ENCODE data around the gene SUN1. TPM values are rescaled to one million over a fixed set of nuclear protein-coding genes. Genes with fewer than 3 reads are reported as not detected.
"Not testable (repeated sequence)": the region's sequence is repeated elsewhere in the genome, so short reads cannot be mapped to it uniquely, and the experiment has no call there.

The SUN1 gene
- total RNA-seq, 1 donor: 73.4 TPM

DNA sequence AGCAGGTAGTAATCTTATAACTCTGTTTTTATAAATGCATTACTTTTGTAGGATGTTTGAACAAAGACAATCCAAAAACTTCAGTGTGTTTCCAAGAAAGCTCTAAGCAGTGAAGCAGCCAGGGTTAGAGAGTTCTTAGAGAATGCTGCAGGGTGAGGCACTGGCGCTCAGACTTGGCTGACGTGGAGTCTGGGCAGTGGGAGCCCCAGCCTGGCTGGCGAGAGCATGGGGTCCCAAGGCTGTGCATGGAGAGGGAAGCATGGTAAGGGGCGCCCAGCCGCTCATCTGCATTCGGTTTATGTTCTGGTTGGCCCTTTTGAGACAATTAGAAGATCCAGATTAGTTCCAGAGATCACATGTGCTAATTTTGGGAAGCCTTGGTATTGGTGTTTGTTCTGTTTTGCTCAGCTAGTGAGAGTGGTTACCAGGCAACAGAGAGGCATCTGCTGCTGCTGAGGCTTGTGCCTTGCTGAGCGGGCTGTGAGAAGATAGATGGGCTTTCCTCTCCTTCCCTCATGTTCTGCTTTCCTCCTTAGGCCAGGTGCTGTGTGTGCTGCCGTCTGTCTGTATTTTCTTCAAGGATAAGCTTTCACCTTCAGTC lies 10.3 kb downstream of the SUN1 start:
- DNase-seq (ENCODE audit: low read depth): peak; percentile 3
- TF ChIP-seq, protein P1, sequence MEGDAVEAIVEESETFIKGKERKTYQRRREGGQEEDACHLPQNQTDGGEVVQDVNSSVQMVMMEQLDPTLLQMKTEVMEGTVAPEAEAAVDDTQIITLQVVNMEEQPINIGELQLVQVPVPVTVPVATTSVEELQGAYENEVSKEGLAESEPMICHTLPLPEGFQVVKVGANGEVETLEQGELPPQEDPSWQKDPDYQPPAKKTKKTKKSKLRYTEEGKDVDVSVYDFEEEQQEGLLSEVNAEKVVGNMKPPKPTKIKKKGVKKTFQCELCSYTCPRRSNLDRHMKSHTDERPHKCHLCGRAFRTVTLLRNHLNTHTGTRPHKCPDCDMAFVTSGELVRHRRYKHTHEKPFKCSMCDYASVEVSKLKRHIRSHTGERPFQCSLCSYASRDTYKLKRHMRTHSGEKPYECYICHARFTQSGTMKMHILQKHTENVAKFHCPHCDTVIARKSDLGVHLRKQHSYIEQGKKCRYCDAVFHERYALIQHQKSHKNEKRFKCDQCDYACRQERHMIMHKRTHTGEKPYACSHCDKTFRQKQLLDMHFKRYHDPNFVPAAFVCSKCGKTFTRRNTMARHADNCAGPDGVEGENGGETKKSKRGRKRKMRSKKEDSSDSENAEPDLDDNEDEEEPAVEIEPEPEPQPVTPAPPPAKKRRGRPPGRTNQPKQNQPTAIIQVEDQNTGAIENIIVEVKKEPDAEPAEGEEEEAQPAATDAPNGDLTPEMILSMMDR (IDR thresholded peaks at IDR 0.05; ENCODE audit: insufficient read depth, low read depth, low read length): no peak
- no peak overlapping the region for H3K4me3 ChIP-seq (ENCODE audit: low read depth, low read length)

DNA sequence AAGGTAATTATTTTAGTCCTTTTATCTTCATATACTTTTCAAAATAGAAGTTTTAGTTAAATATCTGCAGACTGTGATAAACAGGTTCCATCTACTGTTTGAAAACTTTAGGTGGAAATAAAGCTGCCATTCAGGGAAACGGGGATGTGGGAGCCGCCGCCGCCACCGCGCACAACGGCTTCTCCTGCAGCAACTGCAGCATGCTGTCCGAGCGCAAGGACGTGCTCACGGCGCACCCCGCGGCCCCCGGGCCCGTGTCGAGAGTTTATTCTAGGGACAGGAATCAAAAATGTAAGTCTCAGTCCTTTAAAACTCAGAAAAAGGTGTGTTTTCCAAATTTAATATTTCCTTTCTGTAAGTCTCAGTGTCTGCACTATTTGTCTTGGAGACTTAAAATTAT lies 11.0 kb downstream of the SUN1 start:
- H3K4me3 ChIP-seq (ENCODE audit: low read depth, low read length): no peak overlapping the region
- no peak for DNase-seq (ENCODE audit: low read depth)
- TF ChIP-seq, protein P1 (IDR thresholded peaks at IDR 0.05; ENCODE audit: insufficient read depth, low read depth, low read length): no peak

DNA sequence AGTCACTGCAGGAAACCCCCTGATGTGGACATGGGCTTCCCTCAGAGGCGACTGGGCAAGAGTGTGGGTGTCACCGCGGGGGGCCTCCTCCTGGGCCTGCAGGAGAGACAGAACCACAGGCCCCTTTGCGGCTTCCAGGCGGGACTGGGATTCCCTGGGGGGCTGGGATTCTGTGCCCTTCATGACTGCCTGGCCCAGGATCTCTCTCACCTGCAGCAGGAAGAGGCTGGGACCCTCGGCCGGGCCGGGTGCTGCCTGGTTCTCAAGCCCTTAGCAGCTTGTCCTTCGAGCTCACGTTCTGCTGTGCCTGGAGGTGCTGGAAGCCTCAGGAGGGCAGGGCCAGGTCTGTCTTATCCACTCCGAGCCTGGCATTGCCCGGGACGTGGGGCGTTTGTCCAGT lies 11.8 kb downstream of the SUN1 start:
- DNase-seq (ENCODE audit: low read depth): no peak
- H3K4me3 ChIP-seq (ENCODE audit: low read depth, low read length): no peak overlapping the region
- TF ChIP-seq, protein P1 (IDR thresholded peaks at IDR 0.05; ENCODE audit: insufficient read depth, low read depth, low read length): no peak

DNA sequence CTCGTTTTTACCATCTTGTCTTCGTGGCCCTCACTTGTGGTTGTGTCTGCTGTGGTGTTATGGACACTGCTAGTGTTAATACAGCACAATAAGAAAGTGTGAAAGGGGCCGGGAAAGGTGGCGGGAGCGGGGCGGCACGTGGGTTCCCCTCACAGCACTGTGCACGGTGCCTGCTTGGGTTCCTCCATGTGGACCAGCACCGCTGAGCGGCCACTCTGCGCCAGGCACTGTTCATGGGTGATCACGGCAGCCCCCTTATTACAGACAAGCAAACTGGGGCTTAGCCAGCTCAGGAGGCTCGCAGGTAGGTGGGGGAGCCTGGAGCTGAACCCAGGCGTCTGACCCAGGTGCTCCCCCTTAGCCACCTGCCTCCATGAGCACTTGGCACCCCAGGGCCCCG lies 12.2 kb downstream of the SUN1 start:
- no peak for DNase-seq (ENCODE audit: low read depth)
- TF ChIP-seq, protein P1 (IDR thresholded peaks at IDR 0.05; ENCODE audit: insufficient read depth, low read depth, low read length): no peak
- no peak overlapping the region for H3K4me3 ChIP-seq (ENCODE audit: low read depth, low read length)

DNA sequence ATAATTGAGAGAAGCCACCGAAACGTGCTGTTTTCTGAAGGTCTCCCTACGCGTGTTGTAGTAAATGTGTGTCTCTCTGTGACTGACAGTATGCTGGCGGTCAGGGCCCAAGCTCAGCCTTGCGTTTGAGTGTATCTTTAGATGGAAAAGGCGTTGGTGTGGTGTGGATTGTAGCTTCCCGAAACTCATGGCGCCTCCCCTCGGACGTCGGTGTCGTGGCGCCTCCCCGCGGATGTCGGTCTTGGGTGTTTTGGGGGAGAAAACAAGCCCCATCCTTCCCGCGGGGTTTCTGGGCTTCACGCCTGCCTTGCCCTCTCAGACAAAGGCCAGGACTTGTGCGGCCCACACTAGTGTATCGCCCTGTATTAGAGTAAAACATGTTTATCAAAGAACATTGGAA lies 12.8 kb downstream of the SUN1 start:
- TF ChIP-seq, protein P1 (IDR thresholded peaks at IDR 0.05; ENCODE audit: insufficient read depth, low read depth, low read length): no peak
- no peak for DNase-seq (ENCODE audit: low read depth)
- no peak overlapping the region for H3K4me3 ChIP-seq (ENCODE audit: low read depth, low read length)

DNA sequence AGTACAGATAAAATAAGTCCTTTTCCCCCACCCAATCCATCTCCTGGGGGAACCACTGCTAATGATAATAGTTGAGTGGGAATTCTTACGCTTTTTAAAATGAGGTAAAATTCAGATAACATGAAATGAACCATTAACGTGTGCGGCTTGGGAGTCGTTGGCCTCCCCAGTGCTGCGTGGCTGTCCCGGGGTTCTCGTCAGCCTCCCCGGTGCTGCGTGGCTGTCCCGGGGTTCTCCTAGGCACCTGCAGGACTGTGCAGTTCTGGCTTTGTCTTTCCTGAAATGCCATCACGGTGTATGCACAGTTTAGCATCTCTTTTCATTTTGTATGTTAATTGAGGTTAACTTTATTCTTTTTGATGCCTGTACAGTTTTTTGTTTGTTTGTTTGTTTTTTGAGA lies 13.5 kb downstream of the SUN1 start:
- no peak for DNase-seq (ENCODE audit: low read depth)
- H3K4me3 ChIP-seq (ENCODE audit: low read depth, low read length): no peak overlapping the region
- TF ChIP-seq, protein P1 (IDR thresholded peaks at IDR 0.05; ENCODE audit: insufficient read depth, low read depth, low read length): no peak

DNA sequence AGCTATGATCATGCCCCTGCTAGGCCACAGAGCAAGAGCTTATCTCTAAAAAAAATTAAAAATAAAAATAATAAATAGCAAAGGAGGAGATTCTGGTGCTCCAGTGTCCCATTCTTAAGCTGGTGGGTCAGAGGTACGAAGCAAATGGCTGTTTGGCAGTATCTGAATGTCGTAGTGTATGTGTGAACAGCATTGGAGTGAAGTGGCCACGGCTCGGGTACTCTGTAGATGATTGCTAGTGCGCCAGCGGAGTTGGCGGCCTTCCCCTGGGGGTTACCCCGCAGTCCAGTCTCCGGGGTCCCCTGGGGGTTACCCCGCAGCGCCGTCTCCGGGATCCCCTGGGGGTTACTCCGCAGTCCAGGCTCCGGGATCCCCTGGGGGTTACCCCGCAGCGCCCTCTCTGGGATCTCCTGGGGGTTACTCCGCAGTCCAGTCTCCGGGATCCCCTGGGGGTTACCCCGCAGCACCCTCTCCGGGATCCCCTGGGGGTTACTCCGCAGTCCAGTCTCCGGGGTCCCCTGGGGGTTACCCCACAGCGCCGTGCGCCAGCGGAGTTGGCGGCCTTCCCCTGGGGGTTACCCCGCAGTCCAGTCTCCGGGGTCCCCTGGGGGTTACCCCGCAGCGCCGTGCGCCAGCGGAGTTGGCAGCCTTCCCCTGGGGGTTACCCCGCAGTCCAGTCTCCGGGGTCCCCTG lies 14.8 kb downstream of the SUN1 start:
- not testable (repeated sequence) for H3K4me3 ChIP-seq (ENCODE audit: low read depth, low read length); DNase-seq (ENCODE audit: low read depth)

DNA sequence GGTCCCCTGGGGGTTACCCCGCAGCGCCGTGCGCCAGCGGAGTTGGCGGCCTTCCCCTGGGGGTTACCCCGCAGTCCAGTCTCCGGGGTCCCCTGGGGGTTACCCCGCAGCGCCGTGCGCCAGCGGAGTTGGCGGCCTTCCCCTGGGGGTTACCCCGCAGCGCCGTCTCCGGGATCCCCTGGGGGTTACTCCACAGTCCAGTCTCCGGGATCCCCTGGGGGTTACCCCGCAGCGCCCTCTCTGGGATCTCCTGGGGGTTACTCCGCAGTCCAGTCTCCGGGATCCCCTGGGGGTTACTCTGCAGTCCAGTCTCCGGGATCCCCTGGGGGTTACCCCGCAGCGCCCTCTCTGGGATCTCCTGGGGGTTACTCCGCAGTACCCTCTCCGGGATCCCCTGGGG lies 15.5 kb downstream of the SUN1 start:
- H3K4me3 ChIP-seq (ENCODE audit: low read depth, low read length); DNase-seq (ENCODE audit: low read depth): not testable (repeated sequence)
